ENCODE measurements around the gene GRM3. TPM values are rescaled to one million over a fixed set of nuclear protein-coding genes. Genes with fewer than 3 reads are reported as not detected.

The GRM3 gene
- total RNA-seq, 1 experiment from 2014 or later, result 0.10 TPM

DNA sequence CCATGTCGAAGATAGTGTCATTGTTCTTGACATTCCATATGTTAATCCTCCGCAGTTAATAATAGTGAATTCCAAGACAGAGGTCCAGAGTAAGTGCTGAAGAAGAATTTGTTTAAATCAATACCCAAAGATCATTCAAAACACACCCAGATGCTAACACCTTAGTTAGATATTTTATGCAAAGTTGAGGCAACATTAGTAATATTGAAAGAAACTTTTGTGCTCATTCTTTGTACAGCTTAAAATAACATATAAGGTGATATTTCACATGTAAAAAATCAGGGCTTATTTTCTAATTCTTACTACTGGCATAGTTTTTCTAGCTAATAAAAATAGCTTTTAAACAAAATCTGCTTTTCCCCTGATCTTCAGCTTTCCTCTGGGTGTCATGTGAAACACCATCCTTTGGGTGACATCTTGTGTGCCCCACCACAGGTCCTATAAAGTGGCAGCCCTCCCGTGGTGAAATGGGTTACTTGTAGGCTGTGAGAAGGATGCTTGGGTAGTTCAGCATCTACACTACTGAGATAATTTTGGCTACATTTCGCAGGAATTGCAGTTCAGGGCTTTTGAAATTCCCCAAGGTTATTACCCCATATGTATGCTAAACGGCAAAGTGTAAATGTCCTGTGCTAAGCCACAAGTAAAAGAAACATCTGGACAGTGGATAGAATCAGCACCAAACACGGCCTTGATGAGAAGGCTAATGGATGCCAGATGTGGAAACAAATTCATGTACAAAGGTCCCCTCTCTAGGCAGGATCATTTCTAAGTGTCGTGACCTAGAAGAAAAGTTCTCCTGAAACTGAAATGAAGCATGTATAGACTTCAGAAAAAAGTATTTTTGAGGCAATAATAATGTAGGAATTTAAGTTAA lies 105.4 kb downstream of the GRM3 start:
- Histone ChIP-seq H3K36me3 (replicated peaks; ENCODE audit: control insufficient read depth, insufficient read depth, low read length) (no peaks in the 10 kb centered on the region), H3K27me3 (ENCODE audit: control insufficient read depth, insufficient read depth, low read length) (no peaks in the 10 kb centered on the region), H3K4me3 (ENCODE audit: insufficient read depth, low read depth, low read length) (no peak overlapping the region)
- no peak for DNase-seq

- no peak overlapping the region for H3K4me3 ChIP-seq (ENCODE audit: insufficient read depth, low read depth, low read length)
- H3K36me3 ChIP-seq (replicated peaks; ENCODE audit: control insufficient read depth, insufficient read depth, low read length), result no peaks in the 10 kb centered on the region
- no peaks in the 10 kb centered on the region for H3K27me3 ChIP-seq (ENCODE audit: control insufficient read depth, insufficient read depth, low read length)
- DNase-seq, result no peak
Observed at GRCh38 chr7:86749741-86750665, 106.3 kb downstream of the GRM3 start.

DNA sequence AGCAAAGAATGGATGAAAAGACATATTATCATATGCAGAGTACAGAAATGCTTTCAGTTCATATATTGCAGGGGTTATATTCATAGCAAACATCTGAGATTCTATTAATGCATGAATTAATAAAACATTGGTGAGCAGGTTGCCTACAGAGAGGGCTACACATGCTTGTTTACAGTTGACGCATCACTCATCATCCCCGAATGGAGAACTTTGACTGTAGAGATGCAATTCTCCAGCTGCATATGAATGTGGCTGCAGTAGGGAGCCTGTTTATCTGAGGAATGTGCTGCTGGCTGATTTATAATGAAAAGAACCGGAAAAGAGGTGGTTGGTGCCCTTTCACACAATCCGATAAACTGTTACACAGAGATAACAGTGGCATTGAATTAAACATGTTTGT lies 116.5 kb downstream of the GRM3 start:
- no peaks in the 10 kb centered on the region for H3K36me3 ChIP-seq (replicated peaks; ENCODE audit: control insufficient read depth, insufficient read depth, low read length)
- no peaks in the 10 kb centered on the region for H3K27me3 ChIP-seq (ENCODE audit: control insufficient read depth, insufficient read depth, low read length)
- no peak overlapping the region for H3K4me3 ChIP-seq (ENCODE audit: insufficient read depth, low read depth, low read length)
- peak; percentile 7 for DNase-seq

- DNase-seq, result no peak
Observed at GRCh38 chr7:86762129-86762528, 118.4 kb downstream of the GRM3 start.

DNA sequence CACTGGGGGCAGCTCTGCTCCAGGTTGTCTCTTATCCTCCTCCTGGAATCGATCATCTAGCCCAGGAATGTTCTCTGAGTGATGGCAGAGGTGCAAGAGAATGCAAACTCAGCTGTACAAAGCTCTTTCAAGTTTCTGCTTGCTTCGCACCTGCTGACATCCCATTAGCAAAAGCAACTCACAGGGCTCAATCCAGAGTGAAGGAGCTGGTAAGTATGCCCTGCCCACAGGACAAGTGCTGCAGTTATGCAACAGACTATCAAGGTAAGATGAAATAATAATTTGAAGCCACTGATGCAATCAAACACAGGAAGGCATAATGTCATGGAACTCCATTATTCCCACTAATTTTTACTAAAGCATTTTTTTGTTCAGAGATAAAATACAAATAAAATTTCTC lies 122.2 kb downstream of the GRM3 start:
- no peaks in the 10 kb centered on the region for H3K27me3 ChIP-seq (ENCODE audit: control insufficient read depth, insufficient read depth, low read length)
- no peak for DNase-seq
- H3K36me3 ChIP-seq (replicated peaks; ENCODE audit: control insufficient read depth, insufficient read depth, low read length), result no peaks in the 10 kb centered on the region
- no peak overlapping the region for H3K4me3 ChIP-seq (ENCODE audit: insufficient read depth, low read depth, low read length)

More at GRCh38 chr7:86762129-86762528, 118.4 kb downstream of the GRM3 start:
- H3K36me3 ChIP-seq (replicated peaks; ENCODE audit: control insufficient read depth, insufficient read depth, low read length), result no peaks in the 10 kb centered on the region
- H3K27me3 ChIP-seq (ENCODE audit: control insufficient read depth, insufficient read depth, low read length), result no peaks in the 10 kb centered on the region
- H3K4me3 ChIP-seq (ENCODE audit: insufficient read depth, low read depth, low read length), result no peak overlapping the region

- Histone ChIP-seq H3K27me3 (ENCODE audit: control insufficient read depth, insufficient read depth, low read length) (no peaks in the 10 kb centered on the region), H3K36me3 (replicated peaks; ENCODE audit: control insufficient read depth, insufficient read depth, low read length) (no peaks in the 10 kb centered on the region), H3K4me3 (ENCODE audit: insufficient read depth, low read depth, low read length) (no peak overlapping the region)
- DNase-seq, result no peak
Observed at GRCh38 chr7:86768394-86768793, 124.7 kb downstream of the GRM3 start.

DNA sequence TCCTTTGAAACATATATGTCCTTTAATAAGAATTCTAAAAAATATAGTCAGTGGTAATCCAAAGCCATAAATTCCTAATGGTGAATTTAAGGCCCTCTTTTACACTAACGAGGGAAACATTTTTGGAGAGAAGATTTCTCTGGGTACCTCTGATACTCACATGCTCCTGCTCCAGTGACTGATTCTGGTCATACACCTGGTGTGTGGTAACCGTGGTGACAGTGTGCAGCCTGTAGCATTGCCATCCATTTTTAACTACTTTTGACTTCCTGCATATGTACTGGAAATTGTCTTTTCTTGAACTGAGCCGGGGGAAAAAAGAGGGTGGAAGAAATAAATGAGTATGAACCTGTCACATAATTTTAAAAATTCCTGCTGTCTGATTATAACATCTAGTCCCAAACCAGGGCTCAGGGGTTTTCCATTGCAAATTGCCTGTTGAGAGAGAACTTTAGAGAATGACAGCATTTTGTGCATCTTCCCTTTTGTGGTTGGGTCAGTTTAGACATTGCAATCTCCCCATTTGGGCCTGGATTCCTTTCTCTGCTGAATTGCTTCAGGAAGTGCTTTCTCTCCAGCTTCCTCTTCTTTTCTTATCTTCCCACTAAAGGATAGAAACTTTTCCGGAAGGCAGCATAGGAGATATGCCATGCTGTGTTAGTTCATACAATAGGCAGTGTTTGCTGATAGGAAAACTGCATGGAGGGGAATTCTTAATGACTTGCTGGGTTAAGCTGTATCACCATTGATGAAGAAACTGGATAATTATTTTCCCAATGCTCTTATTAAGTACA lies 125.5 kb downstream of the GRM3 start:
- no peaks in the 10 kb centered on the region for H3K27me3 ChIP-seq (ENCODE audit: control insufficient read depth, insufficient read depth, low read length)
- no peaks in the 10 kb centered on the region for H3K36me3 ChIP-seq (replicated peaks; ENCODE audit: control insufficient read depth, insufficient read depth, low read length)
- H3K4me3 ChIP-seq (ENCODE audit: insufficient read depth, low read depth, low read length), result no peak overlapping the region
- no peak for DNase-seq

DNA sequence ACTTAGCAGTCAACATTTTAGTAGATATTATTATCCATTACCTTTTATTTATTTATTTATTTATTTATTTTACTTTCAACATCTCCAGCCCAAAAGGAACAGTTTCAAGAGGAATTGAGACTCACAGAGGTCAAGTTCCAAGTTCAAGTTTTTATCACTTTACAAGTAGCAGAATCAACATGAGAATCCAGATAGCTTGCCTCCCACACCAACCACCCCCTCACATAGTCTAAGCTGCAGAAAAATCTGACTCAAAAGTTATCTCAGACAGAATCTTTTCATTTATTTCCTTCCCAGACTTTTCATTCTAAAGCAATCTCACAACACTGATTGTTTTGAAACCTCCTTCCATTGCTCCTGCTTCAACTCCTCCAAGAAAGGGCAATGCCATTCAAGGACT lies 129.6 kb downstream of the GRM3 start:
- H3K27me3 ChIP-seq (ENCODE audit: control insufficient read depth, insufficient read depth, low read length), result no peaks in the 10 kb centered on the region
- no peak for DNase-seq

DNA sequence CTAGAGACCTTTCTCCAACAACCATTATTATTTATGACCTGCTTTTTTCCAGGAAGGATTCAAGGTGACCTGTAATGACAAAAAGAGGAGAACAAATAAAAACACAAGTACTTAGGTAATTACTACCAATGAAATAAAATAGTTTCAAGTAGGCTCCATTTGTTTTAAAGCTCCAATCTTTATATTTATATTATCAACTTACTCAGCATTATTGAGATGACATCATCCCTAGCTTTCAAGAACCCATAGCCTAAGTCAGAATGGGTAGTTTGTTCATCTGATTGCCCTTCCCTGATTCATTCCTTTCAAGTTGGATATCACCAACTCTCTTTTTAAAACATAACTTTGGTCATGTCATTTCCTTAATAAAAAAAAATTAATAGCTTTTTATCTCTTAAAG lies 131.5 kb downstream of the GRM3 start:
- Histone ChIP-seq H3K36me3 (replicated peaks; ENCODE audit: control insufficient read depth, insufficient read depth, low read length) (no peaks in the 10 kb centered on the region), H3K4me3 (ENCODE audit: insufficient read depth, low read depth, low read length) (no peak overlapping the region), H3K27me3 (ENCODE audit: control insufficient read depth, insufficient read depth, low read length) (no peaks in the 10 kb centered on the region)
- no peak for DNase-seq

More for the DNA sequence above, 129.6 kb downstream of the GRM3 start:
- H3K4me3 ChIP-seq (ENCODE audit: insufficient read depth, low read depth, low read length), result no peak overlapping the region
- no peaks in the 10 kb centered on the region for H3K36me3 ChIP-seq (replicated peaks; ENCODE audit: control insufficient read depth, insufficient read depth, low read length)

GRCh38 chr7:86776136-86776535 lies 132.4 kb downstream of the GRM3 start:
- no peak overlapping the region for H3K4me3 ChIP-seq (ENCODE audit: insufficient read depth, low read depth, low read length)
- H3K36me3 ChIP-seq (replicated peaks; ENCODE audit: control insufficient read depth, insufficient read depth, low read length), result no peaks in the 10 kb centered on the region
- DNase-seq, result no peak
- no peaks in the 10 kb centered on the region for H3K27me3 ChIP-seq (ENCODE audit: control insufficient read depth, insufficient read depth, low read length)

DNA sequence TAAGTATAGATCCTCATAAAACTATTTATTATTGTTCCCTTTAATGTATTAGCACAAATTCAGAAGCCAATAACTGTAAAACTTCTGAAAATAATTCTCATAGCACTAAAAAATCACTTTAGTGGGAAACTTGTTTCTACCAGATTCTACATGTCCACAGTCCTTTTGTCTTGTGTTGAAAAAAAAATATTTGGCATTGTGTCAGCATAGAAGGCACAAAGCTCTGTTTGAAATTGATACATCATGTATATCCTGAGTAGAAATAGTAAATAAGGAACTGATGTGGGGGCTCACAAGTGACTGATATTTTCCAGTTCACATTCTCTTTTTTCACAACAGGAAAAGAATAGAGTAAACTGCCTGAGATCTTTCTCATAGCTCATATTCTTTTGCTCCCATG lies 134.6 kb downstream of the GRM3 start:
- DNase-seq, result no peak
- Histone ChIP-seq H3K4me3 (ENCODE audit: insufficient read depth, low read depth, low read length) (no peak overlapping the region), H3K27me3 (ENCODE audit: control insufficient read depth, insufficient read depth, low read length) (no peaks in the 10 kb centered on the region), H3K36me3 (replicated peaks; ENCODE audit: control insufficient read depth, insufficient read depth, low read length) (no peaks in the 10 kb centered on the region)

DNA sequence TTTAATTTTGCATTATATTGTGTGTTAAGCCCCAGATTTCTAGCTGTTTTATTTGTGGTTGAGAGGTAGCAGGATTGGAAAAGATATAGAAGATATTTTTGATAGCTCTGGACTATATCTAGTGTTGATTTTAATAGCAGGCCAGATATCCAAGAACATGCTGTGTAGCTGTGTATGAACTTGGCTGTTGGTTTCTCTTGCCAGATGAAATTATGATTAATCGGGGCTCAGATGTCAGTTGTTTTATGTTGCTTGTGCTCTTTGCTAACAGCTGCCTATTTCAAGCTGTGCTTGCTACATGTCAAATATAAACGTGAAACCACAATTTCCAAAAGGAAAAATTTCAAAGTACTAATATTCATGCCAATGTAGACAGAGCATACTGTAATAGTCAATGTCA lies 141.1 kb downstream of the GRM3 start:
- DNase-seq, result no peak
- H3K27me3 ChIP-seq (ENCODE audit: control insufficient read depth, insufficient read depth, low read length), result no peaks in the 10 kb centered on the region
- H3K4me3 ChIP-seq (ENCODE audit: insufficient read depth, low read depth, low read length), result no peak overlapping the region
- no peaks in the 10 kb centered on the region for H3K36me3 ChIP-seq (replicated peaks; ENCODE audit: control insufficient read depth, insufficient read depth, low read length)

- Histone ChIP-seq H3K4me3 (ENCODE audit: insufficient read depth, low read depth, low read length) (no peak overlapping the region), H3K36me3 (replicated peaks; ENCODE audit: control insufficient read depth, insufficient read depth, low read length) (no peaks in the 10 kb centered on the region), H3K27me3 (ENCODE audit: control insufficient read depth, insufficient read depth, low read length) (no peaks in the 10 kb centered on the region)
- DNase-seq, result no peak
Observed at GRCh38 chr7:86785641-86786040, 141.9 kb downstream of the GRM3 start.

DNA sequence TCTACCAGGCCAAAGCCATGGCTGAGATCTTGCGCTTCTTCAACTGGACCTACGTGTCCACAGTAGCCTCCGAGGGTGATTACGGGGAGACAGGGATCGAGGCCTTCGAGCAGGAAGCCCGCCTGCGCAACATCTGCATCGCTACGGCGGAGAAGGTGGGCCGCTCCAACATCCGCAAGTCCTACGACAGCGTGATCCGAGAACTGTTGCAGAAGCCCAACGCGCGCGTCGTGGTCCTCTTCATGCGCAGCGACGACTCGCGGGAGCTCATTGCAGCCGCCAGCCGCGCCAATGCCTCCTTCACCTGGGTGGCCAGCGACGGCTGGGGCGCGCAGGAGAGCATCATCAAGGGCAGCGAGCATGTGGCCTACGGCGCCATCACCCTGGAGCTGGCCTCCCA lies 142.7 kb downstream of the GRM3 start:
- no peak overlapping the region for H3K4me3 ChIP-seq (ENCODE audit: insufficient read depth, low read depth, low read length)
- H3K36me3 ChIP-seq (replicated peaks; ENCODE audit: control insufficient read depth, insufficient read depth, low read length), result no peaks in the 10 kb centered on the region
- no peaks in the 10 kb centered on the region for H3K27me3 ChIP-seq (ENCODE audit: control insufficient read depth, insufficient read depth, low read length)
- no peak for DNase-seq

All from H7 (cell line).